SK-MEL-5 (cell line): ENCODE measurements around the gene PAX5. TPM values are rescaled to one million over a fixed set of nuclear protein-coding genes. Genes with fewer than 3 reads are reported as not detected.

Experiments
- DNase-seq: peaks from one replicate; pipeline ENCODE4 v3.0.0-alpha.2; 2016; ENCODE audit warnings: low read depth, low spot score
- in situ Hi-C: cut with HindIII; loops from 2 replicates; pipeline ENCODE4 v1.10.0; 2016; ENCODE audit warnings: low sequenced_read_pairs, high pct_unique_total_duplicates, low pct_unique_long_range_greater_than_20kb
- total RNA-seq: library from RNA; depleted of rRNA; stranded (reverse); fragments of >200 nt; shearing (Covaris generic); gene quantifications from 2 replicates; pipeline ENCODE4 v1.2.3, GENCODE V29; 2014

The PAX5 gene
- total RNA-seq, 1 experiment from 2014 or later: not detected

DNA sequence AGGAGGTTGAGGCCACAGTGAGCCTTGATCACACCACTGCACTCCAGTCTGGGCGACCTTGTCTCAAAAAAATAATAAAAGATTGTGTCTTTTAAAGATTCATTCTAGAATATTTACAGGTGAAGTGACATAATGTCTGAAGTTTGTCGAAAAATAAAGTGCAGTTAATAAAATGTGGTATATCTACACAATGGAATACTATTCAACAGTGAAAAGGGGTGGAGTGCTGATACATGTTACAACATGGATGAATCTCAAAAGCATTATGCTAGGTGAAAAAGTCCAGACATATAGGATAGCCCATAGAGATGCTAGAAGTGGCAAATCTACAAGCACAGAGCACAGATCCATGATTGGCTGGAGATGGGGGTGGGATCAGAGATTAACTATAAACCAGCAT is 101.9 kb downstream of the PAX5 start:
- in situ Hi-C loops: no loop called here
- DNase-seq: no peak

DNA sequence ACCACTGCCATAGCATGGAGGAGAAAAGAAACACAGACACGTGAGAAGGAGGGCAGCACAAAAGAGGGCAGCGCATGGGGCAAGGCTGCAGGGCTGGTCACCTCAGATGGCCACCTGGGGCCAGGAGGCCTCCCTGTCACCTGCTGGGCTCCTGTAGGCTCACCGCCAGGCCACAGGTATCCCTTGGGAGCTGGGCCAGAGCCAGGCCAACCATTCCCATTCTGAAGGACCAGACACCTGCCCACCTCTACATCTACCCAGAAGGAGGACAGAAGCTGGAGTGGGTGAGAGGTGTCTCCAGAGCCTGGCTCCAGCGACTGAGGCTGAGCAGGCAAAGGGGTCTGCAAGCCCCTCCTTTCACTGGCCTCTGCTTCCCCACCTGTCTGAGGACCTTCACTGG is 103.1 kb downstream of the PAX5 start:
- in situ Hi-C loops: no loop called here
- DNase-seq: no peak

DNA sequence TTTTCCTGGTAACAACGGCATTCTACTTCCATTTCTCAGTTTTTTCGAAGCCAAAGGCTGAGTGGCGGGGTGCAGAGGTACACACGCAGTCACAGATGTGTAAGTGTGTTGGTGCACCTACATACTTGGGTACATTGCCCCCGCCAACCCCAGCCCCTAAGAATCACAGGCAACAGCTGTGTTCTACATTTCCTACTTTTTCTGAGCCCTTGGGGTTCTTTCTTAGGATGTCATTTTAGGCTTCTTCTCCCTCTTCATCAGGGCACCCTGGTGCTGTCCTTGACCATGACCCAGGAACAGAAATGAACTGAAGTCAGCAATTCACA is 104.8 kb downstream of the PAX5 start:
- DNase-seq: no peak
- in situ Hi-C loops: no loop called here

DNA sequence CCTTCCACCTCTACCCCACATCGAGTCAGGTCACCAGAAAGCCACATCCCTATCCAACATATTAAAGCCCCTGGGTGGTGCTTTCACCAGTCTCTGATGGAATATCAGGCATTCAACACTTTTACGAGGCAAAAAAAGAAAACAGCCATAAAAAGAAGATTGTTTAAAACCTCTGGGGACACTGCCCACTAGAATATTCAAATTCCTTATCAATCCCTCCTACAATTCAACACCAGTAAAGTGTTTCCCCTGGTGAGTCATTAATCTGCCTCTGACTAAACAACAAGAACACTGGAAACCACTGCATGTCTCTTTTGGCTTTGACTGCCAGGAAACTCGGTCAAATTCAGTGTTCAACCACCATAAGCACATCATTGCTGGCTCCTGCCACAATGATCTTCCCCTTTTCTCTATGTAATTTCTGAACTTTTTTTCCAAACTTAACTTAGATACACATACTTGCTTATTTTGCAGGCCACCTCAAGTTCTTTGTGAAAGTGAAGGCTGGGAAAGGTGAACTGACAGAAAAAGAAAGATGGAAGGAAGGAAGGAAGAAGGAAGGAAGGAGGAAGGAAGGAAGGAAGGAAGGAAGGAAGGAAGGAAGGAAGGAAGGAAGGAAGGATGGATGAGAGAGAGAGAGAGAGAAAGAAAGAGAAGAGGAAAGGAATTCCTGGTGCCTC is 105.3 kb downstream of the PAX5 start:
- in situ Hi-C loops: no loop called here
- no peak for DNase-seq

DNA sequence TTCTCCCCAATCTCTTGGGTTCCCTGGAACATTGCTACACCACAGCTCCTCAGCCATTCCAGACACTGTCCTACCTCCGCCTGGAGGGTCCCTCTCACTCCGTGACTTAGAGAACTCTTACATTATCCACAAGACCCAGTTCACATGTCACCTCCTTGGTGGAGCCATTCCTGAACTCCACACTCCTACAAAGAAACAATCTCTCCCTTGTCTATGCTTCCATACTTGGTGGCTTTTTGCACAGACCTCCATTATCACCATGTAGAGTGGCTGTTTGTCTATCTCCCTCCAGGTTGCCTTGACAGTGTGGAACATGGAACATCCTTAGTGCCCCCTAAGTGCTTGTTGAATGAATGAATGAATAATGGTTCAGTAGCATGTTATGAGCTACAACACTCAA is 105.9 kb downstream of the PAX5 start:
- in situ Hi-C loops: no loop called here
- peak; percentile 21 for DNase-seq

DNA sequence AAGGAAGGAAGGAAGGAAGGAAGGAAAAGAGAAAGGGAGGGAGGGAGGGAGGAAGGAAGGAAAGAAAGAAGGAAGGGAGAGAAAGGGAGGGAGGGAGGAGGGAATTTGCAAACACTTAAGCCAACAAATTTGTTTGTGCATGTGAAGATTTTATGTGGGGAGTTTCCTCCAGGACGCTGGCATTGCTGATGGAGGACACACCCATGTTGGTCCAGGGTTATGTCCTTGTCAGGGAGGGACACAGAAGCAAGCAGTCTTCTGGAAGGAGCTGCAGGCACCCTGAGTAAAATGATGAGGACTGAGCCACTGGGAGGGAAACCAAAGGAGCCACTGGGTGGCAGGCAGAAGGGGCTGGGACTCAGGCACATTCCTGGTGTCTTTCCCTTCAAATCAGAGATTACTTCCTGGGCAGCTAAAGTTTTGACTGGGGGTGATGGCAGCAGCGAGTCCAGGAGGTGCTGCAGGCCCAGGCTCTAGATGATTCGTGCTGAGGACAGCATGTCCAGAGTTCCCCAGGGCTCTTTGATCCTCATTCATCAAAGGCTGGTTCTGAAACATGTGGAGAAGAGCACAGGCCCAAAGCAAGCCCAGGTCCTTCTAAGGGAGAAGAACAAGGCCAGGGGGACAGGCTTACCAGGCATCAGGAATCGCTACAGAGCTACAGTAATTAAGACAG is 109.2 kb downstream of the PAX5 start:
- DNase-seq: no peak
- in situ Hi-C loops: no loop called here

DNA sequence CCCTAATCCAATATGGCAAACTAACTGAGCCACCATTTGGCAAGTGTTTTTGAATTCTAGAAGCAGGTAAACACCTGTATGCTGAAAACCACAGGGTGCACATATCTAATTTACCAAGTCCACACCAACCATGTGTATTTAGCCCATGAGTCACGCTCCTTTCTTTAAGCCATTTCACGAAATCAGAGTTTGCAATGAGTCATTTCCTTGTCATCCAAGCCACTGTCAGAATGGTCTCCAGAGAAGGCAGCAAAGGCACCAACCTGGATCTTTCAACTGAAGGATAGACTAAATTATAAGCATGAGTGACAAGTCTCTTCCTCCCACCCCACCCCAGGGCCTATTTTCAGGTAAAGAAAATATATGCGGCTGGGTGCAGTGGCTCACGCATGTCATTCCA is 110.0 kb downstream of the PAX5 start:
- in situ Hi-C loops: no loop called here
- DNase-seq: no peak

DNA sequence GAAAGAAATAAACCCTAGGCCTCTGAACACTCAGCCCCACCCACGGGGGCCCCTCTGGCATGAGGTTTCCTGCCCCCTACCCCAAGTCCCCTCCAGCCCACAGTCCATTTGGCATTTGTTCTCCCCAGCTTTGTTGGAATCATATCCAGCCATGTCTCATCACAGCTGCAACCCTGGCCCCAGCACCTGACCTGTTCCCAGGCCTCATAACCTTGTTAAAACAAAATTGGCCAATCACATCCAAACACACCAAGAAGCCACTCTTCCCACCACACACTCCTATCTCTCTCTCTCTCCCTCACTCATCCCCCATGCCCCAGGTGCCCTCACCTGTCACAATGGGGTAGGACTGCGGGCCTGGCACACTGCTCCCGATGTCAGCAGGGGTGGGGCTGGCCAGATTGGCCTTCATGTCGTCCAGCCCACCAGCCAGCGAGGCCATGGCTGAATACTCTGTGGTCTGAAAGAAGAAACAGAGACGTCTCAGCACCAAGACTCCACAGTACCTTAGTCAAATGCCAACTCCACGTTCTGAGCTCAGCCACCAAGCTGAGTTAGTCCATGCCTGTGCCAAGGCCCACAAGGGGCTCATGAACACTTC is 110.9 kb downstream of the PAX5 start:
- no peak for DNase-seq
- in situ Hi-C loops: no loop called here

DNA sequence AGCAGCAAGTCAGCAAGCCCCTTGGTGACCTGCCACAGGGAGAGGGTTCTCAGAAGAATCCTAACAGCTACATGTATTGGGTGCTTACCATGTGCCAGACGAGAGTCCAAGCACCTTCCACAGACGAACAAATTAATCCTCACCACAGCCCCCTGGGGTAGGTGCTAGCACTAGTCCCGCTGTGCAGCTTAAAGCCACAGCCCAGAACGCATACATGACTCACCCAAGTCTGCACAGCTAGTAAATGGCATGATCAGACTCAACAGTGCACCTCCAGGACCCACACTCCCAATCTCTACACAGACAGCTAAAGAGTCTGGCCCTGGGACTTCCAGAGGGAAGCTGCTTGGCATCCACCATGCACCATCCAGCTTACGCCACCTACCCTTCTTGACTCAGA is 111.5 kb downstream of the PAX5 start:
- no peak for DNase-seq
- in situ Hi-C loops: no loop called here

DNA sequence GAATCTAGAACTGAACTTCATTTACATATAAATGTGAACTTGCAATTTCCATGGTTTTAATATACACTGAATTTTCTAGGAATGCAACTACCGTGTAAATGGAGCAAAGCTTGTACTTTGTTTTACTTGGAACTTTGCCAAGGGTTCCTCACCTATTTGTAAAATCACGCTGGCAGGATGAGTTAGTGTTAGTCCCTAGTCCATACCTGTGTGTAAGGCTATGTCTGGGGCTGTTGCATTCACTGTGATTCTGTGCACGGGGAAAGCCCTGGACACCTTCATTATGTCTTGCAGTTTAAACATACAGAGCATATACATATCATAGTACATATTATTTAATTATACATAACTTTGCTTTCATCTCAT is 119.9 kb downstream of the PAX5 start:
- DNase-seq: no peak
- in situ Hi-C loops: no loop called here

DNA sequence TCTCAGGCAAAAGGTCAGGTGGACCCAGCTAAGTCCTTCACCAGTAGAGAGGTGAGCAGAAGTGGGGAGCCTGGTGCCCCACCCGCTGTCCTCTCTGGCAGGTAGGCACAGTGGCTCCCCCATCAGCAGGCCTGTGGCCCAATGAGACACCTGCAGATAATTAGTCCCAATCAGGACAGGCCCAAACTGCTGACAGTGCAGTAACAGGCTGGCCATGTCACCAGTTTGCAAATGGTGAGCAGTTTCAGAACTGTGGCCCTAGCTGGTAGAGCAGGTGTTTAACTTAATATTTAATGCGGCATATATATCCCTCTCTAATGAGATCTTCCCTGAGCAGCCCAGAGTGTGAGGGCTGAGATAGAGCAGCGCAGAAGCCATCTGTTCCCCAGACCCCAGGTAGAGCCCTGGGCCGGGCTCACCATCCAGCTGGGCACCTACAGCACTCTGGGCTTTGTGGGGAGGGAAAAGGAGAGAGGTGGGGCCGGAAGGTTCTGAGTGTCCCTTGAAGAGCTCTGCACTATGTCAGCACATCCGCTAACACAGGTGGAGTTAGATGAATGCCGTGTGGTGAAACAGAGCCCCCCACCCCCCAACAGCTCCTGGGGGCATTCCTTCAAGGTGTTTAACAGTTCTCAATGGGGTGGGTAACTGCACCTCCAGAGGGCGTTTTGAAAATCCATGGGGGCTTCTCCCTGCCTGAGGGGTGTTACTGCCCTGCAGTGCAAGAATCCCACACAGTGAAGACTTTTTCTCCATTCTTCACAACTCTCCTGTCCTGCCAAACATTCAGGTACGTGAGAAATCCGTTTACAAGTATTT is 120.5 kb downstream of the PAX5 start:
- DNase-seq: no peak
- in situ Hi-C loops: no loop called here

DNA sequence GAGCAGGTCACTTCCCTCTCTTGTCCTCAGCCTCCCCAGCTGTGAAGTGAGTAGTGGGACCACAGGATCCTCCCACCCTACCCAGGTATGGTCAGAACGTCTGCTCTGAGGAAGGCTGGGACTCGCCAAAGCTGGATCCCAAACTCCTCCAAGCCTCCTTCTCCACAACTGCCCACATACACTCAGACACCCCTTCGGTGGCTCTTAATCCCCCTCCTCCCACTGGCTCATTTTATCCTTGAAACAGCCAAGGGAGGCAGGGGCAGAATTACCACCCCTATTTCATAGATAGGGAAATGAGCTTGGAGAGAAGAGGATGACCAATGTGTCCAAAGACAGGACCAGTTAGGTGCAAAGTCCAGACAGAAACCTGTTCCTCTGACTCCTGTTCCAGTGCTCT is 121.4 kb downstream of the PAX5 start:
- DNase-seq: no peak
- in situ Hi-C loops: no loop called here

DNA sequence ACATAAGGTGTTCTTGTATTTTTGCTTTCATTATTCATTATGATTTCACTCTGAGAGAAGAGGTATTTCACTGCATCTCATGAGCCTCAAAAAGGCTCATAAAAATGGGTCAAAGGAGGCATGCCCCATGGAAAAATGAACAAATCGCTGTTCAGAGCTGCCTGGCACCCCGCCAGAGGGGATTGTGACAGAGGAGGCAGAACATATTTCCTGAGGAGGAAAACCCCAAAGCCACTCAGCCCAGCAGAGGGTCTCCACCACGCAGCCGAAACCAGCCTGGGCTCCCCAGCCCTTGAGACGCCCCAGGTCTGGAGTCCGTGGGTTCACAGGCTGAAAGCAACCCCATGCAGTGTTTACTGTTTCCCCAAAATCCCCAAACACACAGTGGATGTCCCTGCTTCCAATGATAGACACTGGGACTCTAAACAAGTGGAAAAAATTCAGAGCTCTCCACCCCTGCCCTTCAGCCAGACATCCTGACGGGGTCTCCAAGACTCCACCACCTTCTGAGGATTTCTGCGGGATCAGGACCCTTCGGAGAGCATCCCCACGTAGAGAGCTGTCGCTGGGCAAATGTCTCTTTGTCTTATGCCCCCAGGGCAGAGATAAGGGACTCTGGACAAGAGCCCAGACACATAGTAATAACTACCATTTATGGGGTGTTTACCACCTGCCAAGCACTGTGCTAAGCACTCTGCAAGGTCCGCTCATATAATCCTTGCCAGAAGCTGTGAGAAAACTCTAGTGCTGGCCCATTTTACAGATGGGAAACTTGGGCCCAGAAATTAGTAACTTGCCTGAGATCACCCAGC is 122.3 kb downstream of the PAX5 start:
- no peak for DNase-seq
- in situ Hi-C loops: no loop called here

DNA sequence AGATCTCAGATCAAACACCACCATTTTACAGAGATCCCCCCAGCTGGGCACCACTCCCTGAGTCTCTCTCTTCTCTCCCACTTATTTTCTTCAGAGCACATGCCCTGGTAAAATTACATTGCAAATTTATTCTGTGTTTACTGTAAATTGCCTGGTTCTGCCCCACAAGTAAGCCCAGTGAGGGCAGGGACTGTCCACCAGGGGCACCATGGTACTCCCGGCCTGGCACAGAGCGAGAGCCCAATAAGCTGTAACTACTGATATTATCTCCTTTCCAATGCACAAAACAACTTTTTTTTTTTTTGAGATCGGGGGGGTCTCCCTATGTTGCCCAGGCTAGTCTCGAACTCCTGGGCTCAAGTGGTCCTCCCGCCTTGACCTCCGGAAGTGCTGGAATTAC is 123.0 kb downstream of the PAX5 start:
- no peak for DNase-seq
- in situ Hi-C loops: no loop called here

DNA sequence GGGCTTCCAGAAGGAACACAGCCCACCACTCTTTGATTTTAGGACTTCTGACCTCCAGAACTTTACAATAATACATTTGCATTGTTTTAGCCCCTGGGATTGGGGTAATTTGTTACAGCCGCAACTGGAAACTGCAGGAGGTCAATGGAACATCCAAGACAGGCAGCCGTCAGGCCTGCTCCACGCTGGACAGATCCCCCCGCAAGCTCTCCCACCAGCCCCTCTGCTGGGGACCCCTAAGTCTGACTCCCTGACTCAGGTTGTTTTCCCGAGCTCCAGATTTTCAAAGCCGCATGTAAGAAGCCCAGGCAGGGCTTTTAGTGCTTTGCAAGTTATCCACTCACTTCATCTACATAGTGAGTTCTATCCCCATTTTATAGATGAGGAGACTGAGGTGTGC is 127.6 kb downstream of the PAX5 start:
- DNase-seq: no peak
- in situ Hi-C loops: no loop called here

DNA sequence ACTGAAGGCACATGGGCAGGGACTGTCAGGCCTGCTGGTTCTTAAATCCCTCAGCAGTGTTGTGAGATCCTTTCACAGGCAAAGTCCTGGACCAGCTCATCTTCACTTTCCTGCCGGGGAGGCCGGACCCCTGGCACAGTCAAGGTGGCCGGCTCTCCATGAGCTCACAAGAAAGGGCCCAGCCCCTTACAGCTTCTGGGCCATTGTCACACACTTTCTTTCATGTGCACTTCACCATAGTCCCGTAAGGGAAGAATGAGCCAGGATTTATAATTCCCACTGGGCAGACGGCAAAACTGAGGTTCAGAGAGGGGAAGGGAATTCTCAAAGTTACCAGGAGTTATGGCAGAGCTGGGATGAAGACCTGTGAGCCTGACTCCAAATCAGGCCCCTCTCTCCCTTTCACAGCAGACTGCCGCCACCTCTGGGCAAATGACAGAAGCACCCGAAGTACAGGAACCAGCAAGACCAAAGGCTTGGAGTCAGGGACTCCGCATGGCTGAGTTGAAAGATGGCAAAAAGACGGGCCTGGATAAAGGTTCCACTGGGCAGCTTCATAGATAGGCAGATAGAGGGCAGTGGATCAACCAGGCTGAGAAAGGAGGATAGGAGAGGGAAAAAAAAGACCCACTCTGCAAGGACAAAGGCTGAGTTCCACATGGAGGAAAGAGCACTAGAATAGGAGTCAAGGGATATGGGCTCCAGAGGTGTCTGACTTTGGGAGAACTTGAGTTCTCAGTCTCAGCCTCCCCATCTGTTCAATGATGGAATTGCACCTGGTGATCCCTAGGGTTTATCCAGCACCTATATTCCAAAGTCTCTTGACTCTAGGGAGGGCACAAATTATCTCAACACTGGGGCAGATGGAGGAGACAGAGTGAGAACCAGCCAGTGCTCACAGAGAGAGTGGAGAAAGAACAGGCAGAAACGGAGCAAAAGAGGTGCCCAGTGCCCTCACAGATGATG is 128.7 kb downstream of the PAX5 start:
- in situ Hi-C loops: no loop called here
- peak; percentile 24 for DNase-seq
